Keratinocyte (primary cell): ENCODE data around the gene SYT8. TPM values are rescaled to one million over a fixed set of nuclear protein-coding genes. Genes with fewer than 3 reads are reported as not detected.

ENCODE experiments used
- DNase-seq: peaks from one replicate; pipeline ENCODE4 v3.0.0-alpha.2; 2011; ENCODE audit warnings: low read depth, missing footprints, low spot score
- FAIRE-seq: peaks from 2 replicates; lab custom pipeline; 2011; peaks lifted over from hg19 to GRCh38; lab: Jason Lieb, UNC
- H2AFZ ChIP-seq: 2 replicates; pipeline ENCODE4 v1.6.0; 2012; ENCODE audit warnings: low read length, control low read depth, inconsistent platforms; ENCODE audit not compliant: control insufficient read depth
- H3K27ac ChIP-seq: 2 replicates; pipeline ENCODE4 v1.5.1; 2011; ENCODE audit warnings: low read length; ENCODE audit not compliant: control insufficient read depth, insufficient read depth
- H3K27me3 ChIP-seq: 3 replicates; pipeline ENCODE4 v1.6.0; 2011; ENCODE audit warnings: low read length; ENCODE audit not compliant: control insufficient read depth, insufficient read depth; ENCODE audit errors: extremely low read depth
- H3K36me3 ChIP-seq, 2 experiments: 2 replicates in 1 of 2; 3 replicates in 1 of 2; pipeline ENCODE4 v1.5.1; 2011; ENCODE audit warnings: low read length in 2 of 2, mild to moderate bottlenecking in 1 of 2; ENCODE audit not compliant: control insufficient read depth in 2 of 2, insufficient read depth in 2 of 2; ENCODE audit errors: extremely low read depth in 1 of 2
- H3K4me1 ChIP-seq: 3 replicates; pipeline ENCODE4 v1.5.1; 2011; ENCODE audit warnings: low read length; ENCODE audit not compliant: control insufficient read depth, insufficient read depth; ENCODE audit errors: extremely low read depth
- H3K4me2 ChIP-seq: 3 replicates; pipeline ENCODE4 v1.6.0; 2011; ENCODE audit warnings: low read depth, low read length; ENCODE audit not compliant: control insufficient read depth, insufficient read depth; ENCODE audit errors: extremely low read depth
- H3K4me3 ChIP-seq, 3 experiments: fragments of 200-600 bp in 1 of 3; sonication (generic) in 1 of 3; 2 replicates in 2 of 3; 3 replicates in 1 of 3; pipeline ENCODE4 v1.5.1; 2011 to 2016; ENCODE audit warnings: low read length in 3 of 3, mild to moderate bottlenecking in 3 of 3, control low read depth in 2 of 3, inconsistent platforms in 1 of 3, low read depth in 1 of 3, mixed read lengths in 1 of 3, mixed run types in 1 of 3, moderate library complexity in 1 of 3; ENCODE audit not compliant: control insufficient read depth in 2 of 3, insufficient read depth in 2 of 3; ENCODE audit errors: extremely low read depth in 1 of 3
- H3K79me2 ChIP-seq: 2 replicates; pipeline ENCODE4 v1.6.0; 2012; ENCODE audit warnings: low read length; ENCODE audit not compliant: control insufficient read depth, insufficient read depth
- H3K9ac ChIP-seq: 3 replicates; pipeline ENCODE4 v1.6.0; 2011; ENCODE audit warnings: low read length; ENCODE audit not compliant: control insufficient read depth, insufficient read depth; ENCODE audit errors: extremely low read depth
- H3K9me1 ChIP-seq: 3 replicates; pipeline ENCODE4 v1.6.0; 2011; ENCODE audit warnings: low read length; ENCODE audit not compliant: control insufficient read depth, insufficient read depth; ENCODE audit errors: extremely low read depth
- H3K9me3 ChIP-seq: 2 replicates; pipeline ENCODE4 v1.5.1; 2012; ENCODE audit warnings: low read depth, low read length; ENCODE audit not compliant: control insufficient read depth
- H4K20me1 ChIP-seq: 3 replicates; pipeline ENCODE4 v1.6.0; 2011; ENCODE audit warnings: low read length; ENCODE audit not compliant: control insufficient read depth, insufficient read depth; ENCODE audit errors: extremely low read depth
- EZH2 ChIP-seq: IDR thresholded peaks from one replicate; pipeline ENCODE4 v1.6.1; 2012; ENCODE audit warnings: inconsistent platforms, mild to moderate bottlenecking, low read length, moderate library complexity
- dilution Hi-C: fragments of 300-500 bp; cut with MboI; formaldehyde crosslinking; loops from one replicate; pipeline ENCODE4 v1.7.0; 2020; ENCODE audit warnings: low sequenced_read_pairs; ENCODE audit not compliant: extremely low pct_ligation_motif_present
- polyA plus RNA-seq, 5 experiments: library from polyadenylated mRNA; depleted of rRNA in 3 of 5; stranded (reverse) in 3 of 5; stranded (forward) in 1 of 5; unstranded in 1 of 5; fragments of >200 nt; gene quantifications; 1 replicate in 1 of 5; 2 replicates in 3 of 5; 3 replicates in 1 of 5; pipeline versions ENCODE4 v1.2.1 to v1.2.3, GENCODE V29; 2011 to 2012; ENCODE audit warnings: missing spikeins in 2 of 5, low read depth in 1 of 5, low replicate concordance in 1 of 5
- TF ChIP-seq, protein P1 (sequence below), 3 experiments: IDR thresholded peaks in 1 of 3; conservative IDR thresholded peaks in 1 of 3; optimal IDR thresholded peaks in 1 of 3; 2 replicates in 2 of 3; 3 replicates in 1 of 3; pipeline versions ENCODE3 to v1.5.1; 2011; ENCODE audit warnings: low read length in 3 of 3, mild to moderate bottlenecking in 3 of 3, moderate library complexity in 2 of 3, control low read depth in 1 of 3, inconsistent platforms in 1 of 3; ENCODE audit not compliant: insufficient read depth in 2 of 3; ENCODE audit errors: extremely low read depth in 1 of 3

Gene SYT8
- polyA plus RNA-seq, 1 donor (not counting 4 experiments of a cell fraction or from before 2014, with no cell fraction given): 19.3 TPM

DNA sequence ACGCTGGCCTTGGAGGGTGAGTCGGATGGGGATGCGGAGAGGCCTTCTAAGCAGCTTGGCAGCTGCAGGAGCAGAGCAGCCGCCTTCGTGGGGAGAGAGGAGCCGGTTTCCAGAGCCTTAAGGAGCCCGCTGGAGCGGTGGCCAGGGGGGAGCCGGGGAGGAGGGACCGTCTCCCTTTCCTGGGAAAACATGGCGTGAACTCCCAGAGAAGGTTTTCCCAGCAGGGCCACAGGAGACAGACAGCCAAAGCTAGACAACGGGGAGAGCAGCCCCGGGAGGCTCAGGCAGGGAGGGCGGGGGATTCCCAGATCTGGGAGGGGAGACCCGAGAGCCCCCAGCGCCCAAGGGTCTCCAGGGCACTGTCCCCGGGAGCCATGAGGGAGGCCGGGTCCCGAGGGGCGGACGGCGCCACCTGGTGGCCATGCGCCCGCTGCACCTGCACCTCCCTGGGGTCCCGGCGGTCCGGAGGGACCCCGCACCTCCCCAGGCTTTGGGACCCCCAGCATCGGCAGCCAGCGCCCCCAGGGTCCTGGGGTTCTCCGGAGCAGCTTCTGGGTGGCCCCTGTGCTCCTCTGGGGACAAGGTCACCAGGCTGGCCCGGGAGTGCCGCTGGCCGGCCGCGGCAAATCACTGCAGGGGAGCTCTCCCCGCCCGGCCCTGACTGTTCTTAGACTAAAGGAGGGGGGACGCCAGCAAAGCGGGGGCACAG is 2.4 kb upstream of the SYT8 start:
- Histone ChIP-seq H3K79me2 (peaks cover 23% of the 10 kb centered on the region), H3K27ac (no peak overlapping the region), H4K20me1 (no peaks in the 10 kb centered on the region), H3K4me2 (no peak overlapping the region), H2AFZ (peak overlapping the region; percentile 30), H3K36me3 (no peaks in the 10 kb centered on the region), H3K9ac (peak overlapping the region; percentile 13), H3K4me3 (peak overlapping the region in 1 of 3 experiments; percentile 9), H3K9me3 (no peaks in the 10 kb centered on the region), H3K9me1 (peaks cover 2% of the 10 kb centered on the region), H3K4me1 (peaks cover 95% of the 10 kb centered on the region), H3K27me3 (no peaks in the 10 kb centered on the region)
- DNase-seq: no peak
- no peak for FAIRE-seq
- TF ChIP-seq, protein P1, sequence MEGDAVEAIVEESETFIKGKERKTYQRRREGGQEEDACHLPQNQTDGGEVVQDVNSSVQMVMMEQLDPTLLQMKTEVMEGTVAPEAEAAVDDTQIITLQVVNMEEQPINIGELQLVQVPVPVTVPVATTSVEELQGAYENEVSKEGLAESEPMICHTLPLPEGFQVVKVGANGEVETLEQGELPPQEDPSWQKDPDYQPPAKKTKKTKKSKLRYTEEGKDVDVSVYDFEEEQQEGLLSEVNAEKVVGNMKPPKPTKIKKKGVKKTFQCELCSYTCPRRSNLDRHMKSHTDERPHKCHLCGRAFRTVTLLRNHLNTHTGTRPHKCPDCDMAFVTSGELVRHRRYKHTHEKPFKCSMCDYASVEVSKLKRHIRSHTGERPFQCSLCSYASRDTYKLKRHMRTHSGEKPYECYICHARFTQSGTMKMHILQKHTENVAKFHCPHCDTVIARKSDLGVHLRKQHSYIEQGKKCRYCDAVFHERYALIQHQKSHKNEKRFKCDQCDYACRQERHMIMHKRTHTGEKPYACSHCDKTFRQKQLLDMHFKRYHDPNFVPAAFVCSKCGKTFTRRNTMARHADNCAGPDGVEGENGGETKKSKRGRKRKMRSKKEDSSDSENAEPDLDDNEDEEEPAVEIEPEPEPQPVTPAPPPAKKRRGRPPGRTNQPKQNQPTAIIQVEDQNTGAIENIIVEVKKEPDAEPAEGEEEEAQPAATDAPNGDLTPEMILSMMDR (optimal IDR thresholded peaks at IDR 0.05 in 1 of 3, IDR thresholded peaks at IDR 0.05 in 1 of 3, conservative IDR thresholded peaks at IDR 0.05 in 1 of 3; ENCODE audit: extremely low read depth in 1 of 3, insufficient read depth in 2 of 3, low read length in 3 of 3): peak in 2 of 3 experiments; percentile 63 to 97
- TF ChIP-seq EZH2: no peak
- dilution Hi-C loops: no loop called here

DNA sequence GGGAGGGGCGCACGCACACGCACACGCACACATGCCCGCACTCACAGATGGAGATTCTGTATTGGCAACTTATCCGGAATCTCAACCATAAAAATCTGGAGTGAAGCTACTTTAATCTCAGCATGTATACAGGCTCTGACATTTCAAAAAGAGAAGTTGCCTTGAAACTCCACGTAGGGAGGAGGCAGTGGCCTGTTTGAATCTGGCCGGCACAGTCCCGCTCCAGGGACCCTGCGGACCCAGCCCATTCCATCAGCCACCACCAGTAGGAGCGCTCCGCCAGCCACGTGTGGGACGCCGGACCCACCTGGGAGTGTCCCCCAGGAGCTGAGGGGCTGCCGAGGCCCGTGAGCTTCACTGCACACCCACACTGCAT is 1.9 kb upstream of the SYT8 start:
- H3K9me3 ChIP-seq: no peaks in the 10 kb centered on the region
- H3K9ac ChIP-seq: no peak overlapping the region
- no peak overlapping the region for H2AFZ ChIP-seq
- H3K27me3 ChIP-seq: no peaks in the 10 kb centered on the region
- no peaks in the 10 kb centered on the region for H4K20me1 ChIP-seq
- TF ChIP-seq EZH2: no peak
- TF ChIP-seq, protein P1 (optimal IDR thresholded peaks at IDR 0.05 in 1 of 3, IDR thresholded peaks at IDR 0.05 in 1 of 3, conservative IDR thresholded peaks at IDR 0.05 in 1 of 3; ENCODE audit: extremely low read depth in 1 of 3, insufficient read depth in 2 of 3, low read length in 3 of 3): no peak
- no peaks in the 10 kb centered on the region for H3K36me3 ChIP-seq
- no peak for FAIRE-seq
- H3K4me2 ChIP-seq: no peak overlapping the region
- DNase-seq: no peak
- dilution Hi-C loops: no loop called here
- peaks cover 2% of the 10 kb centered on the region for H3K9me1 ChIP-seq
- H3K4me3 ChIP-seq: peak overlapping the region in 1 of 3 experiments; percentile 9
- peaks cover 23% of the 10 kb centered on the region for H3K79me2 ChIP-seq
- H3K4me1 ChIP-seq: peaks cover 93% of the 10 kb centered on the region
- no peak overlapping the region for H3K27ac ChIP-seq
